OCI-LY3 (cell line): ENCODE data around the gene SAMM50.

Source experiments
- CTCF ChIP-seq: fragments of 200-600, 300-600 bp; sonication (generic); IDR thresholded peaks from 2 replicates; pipeline ENCODE4 v1.5.1; 2014; ENCODE audit warnings: antibody characterized with exemption, low read length, low read depth
- EZH2phosphoT487 ChIP-seq: fragments of 200-600 bp; shearing (Covaris generic); IDR thresholded peaks from 2 replicates; pipeline ENCODE4 v1.6.1; 2018; ENCODE audit warnings: antibody characterized with exemption, mixed run types, low read depth

- TF ChIP-seq CTCF (no peak), EZH2phosphoT487 (no peak)
Observed at GRCh38 chr22:43996170-43996980, 41.1 kb downstream of the SAMM50 start.
